ENCODE measurements around the gene DCAF5.

GRCh38 chr14:69040353-69040752 lies 112.6 kb downstream of the DCAF5 start:
- TF ChIP-seq ZNF274 (IDR thresholded peaks at IDR 0.05; ENCODE audit: low read depth, low read length) = no peak
- no peak for TF ChIP-seq YY1 (IDR thresholded peaks at IDR 0.05; ENCODE audit: insufficient read depth, insufficient read length)
- TF ChIP-seq SUZ12 (IDR thresholded peaks at IDR 0.05; ENCODE audit: extremely low read depth, insufficient read depth, insufficient read length) = no peak

Measured in NT2/D1 (cell line).